ENCODE results near the gene EPC1. TPM values are rescaled to one million over a fixed set of nuclear protein-coding genes. Genes with fewer than 3 reads are reported as not detected.
"Not testable (repeated sequence)": the region's sequence is repeated elsewhere in the genome, so short reads cannot be mapped to it uniquely, and the experiment has no call there.

Gene EPC1
- total and polyA plus RNA-seq, 5 donors from 2014 or later, result 46.6 to 218 (median 62.2) TPM

DNA sequence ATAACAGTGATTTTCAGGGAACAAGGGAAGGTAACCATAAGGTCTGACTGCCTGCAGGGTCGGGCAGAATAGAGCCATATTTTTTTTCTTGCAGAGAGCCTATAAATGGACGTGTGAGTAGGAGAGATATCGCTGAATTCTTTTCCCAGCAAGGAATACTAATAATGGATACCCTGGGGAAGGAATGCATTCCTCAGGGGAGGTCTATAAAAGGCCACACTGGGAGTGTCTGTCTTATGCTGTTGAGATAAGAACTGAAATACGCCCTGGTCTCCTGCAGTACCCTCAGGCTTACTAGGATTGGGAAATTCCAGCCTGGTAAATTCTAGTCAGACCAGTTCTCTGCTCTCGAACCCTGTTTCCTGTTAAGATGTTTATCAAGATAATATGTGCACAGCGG is 127.8 kb downstream of the EPC1 start:
- H3K27me3 Mint-ChIP-seq, H3K36me3 Mint-ChIP-seq: not testable (repeated sequence)

DNA sequence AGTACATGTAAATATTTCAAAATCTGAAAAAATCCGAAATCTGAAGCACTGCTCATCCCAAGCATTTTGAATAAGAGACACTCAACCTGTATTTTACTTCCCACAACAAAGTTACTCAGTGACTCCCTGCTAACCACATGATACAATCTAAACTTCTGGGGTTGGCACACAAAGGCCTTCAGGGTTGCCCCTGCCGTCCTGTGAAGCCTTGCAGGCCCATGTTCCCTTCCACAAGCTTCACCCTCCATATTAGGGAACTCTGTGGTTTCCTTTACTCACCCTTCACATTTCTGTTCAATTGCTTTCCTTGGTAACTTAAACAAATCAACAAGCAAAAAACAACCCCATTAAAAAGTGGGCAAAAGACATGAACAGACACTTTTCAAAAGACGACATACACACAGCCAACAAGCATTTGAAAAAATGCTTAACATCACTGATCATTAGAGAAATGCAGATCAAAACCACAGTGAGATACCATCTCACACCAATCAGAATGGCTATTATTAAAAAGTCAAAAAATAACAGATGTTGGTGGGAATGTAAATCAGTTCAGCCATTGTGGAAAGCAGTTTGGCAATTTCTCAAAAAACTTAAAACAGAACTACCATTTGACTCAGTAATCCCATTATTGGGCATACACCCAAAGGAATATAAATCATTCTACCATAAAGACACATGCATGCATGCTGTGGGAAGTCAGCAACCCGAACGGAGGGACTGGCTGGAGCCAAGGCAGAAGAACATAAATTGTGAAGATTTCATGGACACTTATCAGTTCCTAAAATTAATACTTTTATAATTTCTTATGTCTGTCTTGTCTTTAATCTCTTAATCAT is 128.5 kb downstream of the EPC1 start:
- H3K9me3 ChIP-seq (ENCODE audit: control insufficient read depth in 2 of 2, low read length in 2 of 2), result peaks cover 9 to 11% of the 10 kb centered on the region in 2 experiments
- not testable (repeated sequence) for DNase-seq; H3K36me3 Mint-ChIP-seq; H3K4me3 ChIP-seq (ENCODE audit: low read depth, low read length); H3K4me1 ChIP-seq (ENCODE audit: control insufficient read depth, insufficient read depth, low read length, poor library complexity, severe bottlenecking); H3K4me3 Mint-ChIP-seq; H3K4me1 Mint-ChIP-seq; H3K27ac Mint-ChIP-seq; H3K27ac ChIP-seq (ENCODE audit: insufficient read depth, low read length, poor library complexity, severe bottlenecking); H3K27me3 ChIP-seq (ENCODE audit: control insufficient read depth, insufficient read depth, low read length); ATAC-seq (ENCODE audit: low read depth in 2 of 2); H3K36me3 ChIP-seq (ENCODE audit: control insufficient read depth, insufficient read depth, low read length); H3K27me3 Mint-ChIP-seq
- peaks cover 0 to 23% (median 9%) of the 10 kb centered on the region in 7 donors for H3K9me3 Mint-ChIP-seq

More for the DNA sequence above, 127.8 kb downstream of the EPC1 start:
- H3K9me3 Mint-ChIP-seq, result peaks cover 0 to 23% (median 9%) of the 10 kb centered on the region in 7 donors
- H3K4me3 Mint-ChIP-seq; H3K4me1 ChIP-seq (ENCODE audit: control insufficient read depth, insufficient read depth, low read length, poor library complexity, severe bottlenecking); ATAC-seq (ENCODE audit: low read depth in 2 of 2); H3K36me3 ChIP-seq (ENCODE audit: control insufficient read depth, insufficient read depth, low read length); DNase-seq; H3K27ac ChIP-seq (ENCODE audit: insufficient read depth, low read length, poor library complexity, severe bottlenecking); H3K4me1 Mint-ChIP-seq; H3K4me3 ChIP-seq (ENCODE audit: low read depth, low read length); H3K27me3 ChIP-seq (ENCODE audit: control insufficient read depth, insufficient read depth, low read length); H3K27ac Mint-ChIP-seq: not testable (repeated sequence)
- H3K9me3 ChIP-seq (ENCODE audit: control insufficient read depth in 2 of 2, low read length in 2 of 2), result peaks cover 9 to 11% of the 10 kb centered on the region in 2 experiments

Other genes with a start within 250 kb of the EPC1 start
- gene CCDC7, start 99.0 kb upstream of the EPC1 start, total RNA-seq, result 73.6 TPM
- gene CCDC7, start 99.0 kb upstream of the EPC1 start, polyA plus RNA-seq, result 10 to 100 TPM in 3 of 4 donors, 1 to 10 TPM in 1; 6.8 to 33.4 (median 21.4) TPM

All from CD4-positive, CD25-positive, alpha-beta regulatory T cell (primary cell).